ENCODE data around the gene LIG4. TPM values are rescaled to one million over a fixed set of nuclear protein-coding genes. Genes with fewer than 3 reads are reported as not detected.
"Not testable (repeated sequence)": the region's sequence is repeated elsewhere in the genome, so short reads cannot be mapped to it uniquely, and the experiment has no call there.

The LIG4 gene
- total RNA-seq, 1 donor from 2014 or later: 10.5 TPM

DNA sequence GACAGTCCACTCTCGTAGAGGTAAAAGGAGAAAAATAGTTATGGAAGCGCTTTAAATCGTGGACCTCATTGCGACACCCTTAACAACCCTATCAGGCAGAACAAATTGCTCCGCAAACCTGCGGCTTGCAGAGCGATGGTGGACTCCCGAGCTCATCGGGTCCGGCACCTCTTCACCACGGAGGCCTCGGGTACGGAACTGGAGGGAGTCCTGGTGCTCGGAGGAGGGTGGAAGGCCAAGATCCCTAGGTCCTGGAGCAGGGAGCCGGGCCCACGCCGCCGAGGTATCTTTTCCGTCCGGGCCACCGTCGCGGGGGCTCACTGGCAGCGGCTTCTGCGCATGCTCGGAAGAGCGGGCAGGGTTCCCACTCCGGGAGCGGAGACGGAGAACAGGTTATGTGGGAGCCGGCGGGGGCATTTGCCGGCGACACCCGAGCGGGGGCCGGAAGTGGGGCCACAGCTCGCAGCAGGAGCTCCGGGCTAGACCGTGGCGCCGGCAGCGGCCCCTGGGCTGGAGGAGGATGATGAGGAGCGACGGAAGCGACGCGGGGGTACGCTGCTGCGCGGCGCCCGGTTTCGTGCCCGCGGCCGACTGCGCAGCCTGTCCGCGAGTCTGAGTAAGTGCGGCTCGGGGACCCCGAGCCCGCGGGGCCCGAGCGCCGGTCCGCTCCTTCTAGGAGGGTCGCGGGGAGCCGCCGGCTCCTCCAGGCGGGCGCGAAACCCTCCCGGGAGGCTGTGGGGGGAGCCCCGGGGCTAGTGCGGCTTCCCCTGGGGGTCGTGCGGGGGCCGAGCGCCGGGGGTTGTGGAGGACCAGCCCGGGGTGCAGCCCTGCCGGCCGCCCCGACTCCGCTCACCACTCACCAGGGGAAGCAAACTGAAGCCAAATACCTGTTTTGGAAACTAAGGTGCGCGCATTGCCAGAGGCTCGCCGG is 3.0 kb upstream of the LIG4 start, which contains the start of gene ABHD13:
Gene ABHD13 (plus strand): TSS at position 349 of the 931 bp plus-strand sequence. CDS start 10,827 bp downstream, outside the sequence.
- TF ChIP-seq, protein P1, sequence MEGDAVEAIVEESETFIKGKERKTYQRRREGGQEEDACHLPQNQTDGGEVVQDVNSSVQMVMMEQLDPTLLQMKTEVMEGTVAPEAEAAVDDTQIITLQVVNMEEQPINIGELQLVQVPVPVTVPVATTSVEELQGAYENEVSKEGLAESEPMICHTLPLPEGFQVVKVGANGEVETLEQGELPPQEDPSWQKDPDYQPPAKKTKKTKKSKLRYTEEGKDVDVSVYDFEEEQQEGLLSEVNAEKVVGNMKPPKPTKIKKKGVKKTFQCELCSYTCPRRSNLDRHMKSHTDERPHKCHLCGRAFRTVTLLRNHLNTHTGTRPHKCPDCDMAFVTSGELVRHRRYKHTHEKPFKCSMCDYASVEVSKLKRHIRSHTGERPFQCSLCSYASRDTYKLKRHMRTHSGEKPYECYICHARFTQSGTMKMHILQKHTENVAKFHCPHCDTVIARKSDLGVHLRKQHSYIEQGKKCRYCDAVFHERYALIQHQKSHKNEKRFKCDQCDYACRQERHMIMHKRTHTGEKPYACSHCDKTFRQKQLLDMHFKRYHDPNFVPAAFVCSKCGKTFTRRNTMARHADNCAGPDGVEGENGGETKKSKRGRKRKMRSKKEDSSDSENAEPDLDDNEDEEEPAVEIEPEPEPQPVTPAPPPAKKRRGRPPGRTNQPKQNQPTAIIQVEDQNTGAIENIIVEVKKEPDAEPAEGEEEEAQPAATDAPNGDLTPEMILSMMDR (conservative IDR thresholded peaks at IDR 0.05): peak; percentile 17
- H3K36me3 Mint-ChIP-seq (ENCODE audit: low read depth): no peaks in the 10 kb centered on the region
- H3K27ac Mint-ChIP-seq (ENCODE audit: unreplicated experiment): peak within 1 kb of the TSS; percentile 99
- DNase-seq (ENCODE audit: low read depth, low spot score): peak; percentile 94
- H3K27me3 Mint-ChIP-seq (ENCODE audit: low read depth): no peaks in the 10 kb centered on the region
- peak within 1 kb of the TSS; percentile 95 for H3K4me3 Mint-ChIP-seq
- peaks cover 42% of the 10 kb centered on the region for H3K4me1 Mint-ChIP-seq
- H3K9me3 Mint-ChIP-seq: no peaks in the 10 kb centered on the region

DNA sequence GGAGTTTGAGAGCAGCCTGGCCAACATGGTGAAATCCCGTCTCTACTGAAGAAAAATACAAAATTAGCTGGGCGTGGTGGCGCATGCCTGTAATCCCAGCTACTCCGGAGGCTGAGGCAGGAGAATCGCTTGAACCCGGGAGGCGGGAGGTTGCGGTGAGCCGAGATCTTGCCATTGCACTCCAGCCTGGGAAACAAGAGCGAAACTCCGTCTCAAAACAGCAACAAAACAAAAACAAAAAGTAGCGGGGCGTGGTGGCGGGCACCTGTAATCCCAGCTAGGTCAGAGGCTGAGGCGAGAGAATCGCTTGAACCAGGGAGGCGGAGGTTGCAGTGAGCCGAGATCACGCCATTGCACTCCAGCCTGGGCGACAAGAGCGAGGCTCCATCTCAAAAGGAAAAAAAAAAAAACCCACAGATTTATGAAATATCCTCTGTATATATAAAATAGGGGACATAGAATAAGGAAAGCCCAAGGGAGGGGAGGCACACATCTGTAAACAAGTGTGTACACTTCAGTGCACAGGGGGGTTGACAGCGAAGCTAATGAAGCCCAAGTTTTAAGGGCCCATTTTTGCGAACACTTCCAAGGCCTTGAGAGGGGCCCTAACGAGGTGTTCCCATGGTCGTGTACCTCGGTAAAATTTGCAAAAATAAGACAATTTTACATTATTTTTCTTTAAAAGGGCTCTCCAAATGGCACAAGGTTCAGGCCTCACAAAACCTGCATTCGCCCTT is 2.1 kb upstream of the LIG4 start:
- not testable (repeated sequence) for DNase-seq (ENCODE audit: low read depth, low spot score)

DNA sequence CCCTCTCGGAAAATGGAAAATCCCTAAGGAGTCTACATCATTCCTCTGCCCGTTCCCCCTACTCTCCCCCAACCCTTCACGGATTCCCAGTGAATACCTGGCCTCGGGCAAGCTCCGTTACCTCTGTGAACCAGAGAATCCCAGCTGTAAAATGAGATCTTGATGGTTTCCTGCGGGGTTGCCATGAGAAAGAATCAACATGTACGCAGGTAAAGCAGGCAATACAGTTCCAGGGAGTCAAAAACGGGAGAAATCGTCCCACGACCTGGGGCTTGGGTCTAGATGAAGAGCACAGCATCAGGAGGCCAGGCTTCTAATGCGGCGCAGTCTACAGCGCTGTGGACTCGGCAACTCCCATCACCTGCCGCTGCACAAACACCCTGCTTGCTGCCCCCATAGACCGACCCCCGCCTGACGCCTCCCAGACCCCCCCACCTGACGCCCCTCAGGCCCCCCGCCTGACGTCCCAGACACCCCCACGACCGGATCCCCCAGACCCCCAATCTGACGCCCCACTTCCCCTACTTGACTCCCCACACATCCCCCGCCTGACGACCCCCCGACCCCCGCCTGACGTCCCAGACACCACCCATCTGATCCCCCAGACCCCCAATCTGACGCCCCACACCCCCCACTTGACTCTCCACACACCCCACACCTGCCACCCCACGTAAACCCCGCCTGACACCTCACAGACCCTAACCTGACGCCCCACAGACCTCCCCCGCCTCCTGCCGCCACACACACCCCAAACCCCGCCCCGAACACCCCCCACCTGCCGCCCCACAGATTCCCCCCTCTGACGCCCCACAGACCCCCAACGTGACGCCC is 680 bp downstream of the LIG4 start:
- H3K36me3 Mint-ChIP-seq (ENCODE audit: low read depth): peaks cover 13% of the 10 kb centered on the region
- H3K27ac Mint-ChIP-seq (ENCODE audit: unreplicated experiment): peak overlapping the region; percentile 54
- no peaks in the 10 kb centered on the region for H3K9me3 Mint-ChIP-seq
- peaks cover 31% of the 10 kb centered on the region for H3K4me1 Mint-ChIP-seq
- no peaks in the 10 kb centered on the region for H3K27me3 Mint-ChIP-seq (ENCODE audit: low read depth)
- H3K4me3 Mint-ChIP-seq: peak overlapping the region; percentile 95
- TF ChIP-seq, protein P1 (conservative IDR thresholded peaks at IDR 0.05): no peak
- no peak for DNase-seq (ENCODE audit: low read depth, low spot score)

More for the DNA sequence above, 2.1 kb upstream of the LIG4 start:
- Mint-ChIP-seq H3K4me3 (peak overlapping the region; percentile 95), H3K27ac (ENCODE audit: unreplicated experiment) (peak overlapping the region; percentile 99), H3K4me1 (peaks cover 42% of the 10 kb centered on the region)
- not testable (repeated sequence) for H3K36me3 Mint-ChIP-seq (ENCODE audit: low read depth); H3K9me3 Mint-ChIP-seq; H3K27me3 Mint-ChIP-seq (ENCODE audit: low read depth)

DNA sequence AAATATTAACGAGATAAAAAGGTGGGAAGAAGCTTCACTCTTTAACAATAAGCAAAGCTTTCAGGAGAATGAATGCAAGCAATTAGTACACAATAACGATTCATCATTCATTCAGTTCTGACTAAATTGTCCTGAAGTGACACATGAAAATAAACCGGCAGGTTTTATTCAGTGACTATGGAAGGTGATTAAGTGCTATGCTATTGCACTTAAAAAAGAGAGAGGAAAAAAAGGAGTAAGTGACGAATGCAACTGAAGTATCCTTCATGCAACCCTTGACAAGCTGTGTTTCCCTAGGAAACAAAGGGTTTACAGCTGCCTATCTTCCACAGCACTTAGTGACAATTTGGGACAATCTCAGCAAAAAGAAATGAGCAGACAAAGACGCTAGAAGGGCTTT is 1.4 kb downstream of the LIG4 start:
- Mint-ChIP-seq H3K9me3 (no peaks in the 10 kb centered on the region), H3K4me3 (peak overlapping the region; percentile 81), H3K36me3 (ENCODE audit: low read depth) (peaks cover 18% of the 10 kb centered on the region), H3K27ac (ENCODE audit: unreplicated experiment) (no peak overlapping the region), H3K4me1 (peaks cover 24% of the 10 kb centered on the region), H3K27me3 (ENCODE audit: low read depth) (no peaks in the 10 kb centered on the region)
- TF ChIP-seq, protein P1 (conservative IDR thresholded peaks at IDR 0.05): no peak
- no peak for DNase-seq (ENCODE audit: low read depth, low spot score)

DNA sequence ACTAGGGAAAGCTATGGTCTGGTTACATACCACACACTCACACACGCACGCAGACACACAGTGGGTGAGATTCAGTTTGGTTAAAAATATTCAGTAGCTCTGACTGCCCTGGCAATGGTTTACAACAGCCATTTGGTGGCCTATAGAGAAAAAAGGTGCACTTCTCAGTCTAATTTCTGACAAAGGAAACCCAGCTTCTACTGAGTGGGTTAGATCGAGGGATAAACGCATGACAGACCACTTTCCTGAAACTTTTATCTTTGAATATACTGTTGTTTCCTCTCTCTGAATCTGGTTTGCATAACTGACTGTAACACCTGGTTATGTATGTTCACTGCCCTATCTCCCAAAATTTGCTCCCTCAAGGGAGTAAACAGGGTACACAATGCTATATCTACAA is 2.5 kb downstream of the LIG4 start:
- TF ChIP-seq, protein P1 (conservative IDR thresholded peaks at IDR 0.05): no peak
- H3K4me3 Mint-ChIP-seq: peak overlapping the region; percentile 29
- DNase-seq (ENCODE audit: low read depth, low spot score): no peak
- H3K27ac Mint-ChIP-seq (ENCODE audit: unreplicated experiment): no peak overlapping the region
- H3K4me1 Mint-ChIP-seq: peaks cover 22% of the 10 kb centered on the region
- peaks cover 23% of the 10 kb centered on the region for H3K36me3 Mint-ChIP-seq (ENCODE audit: low read depth)
- H3K9me3 Mint-ChIP-seq: no peaks in the 10 kb centered on the region
- H3K27me3 Mint-ChIP-seq (ENCODE audit: low read depth): no peaks in the 10 kb centered on the region
